GM23248 (cell line): Measurements from ENCODE around the gene ATG9A.

Source experiments
- EZH2 ChIP-seq: fragments of 200-600 bp; sonication (generic); IDR thresholded peaks from 2 replicates; pipeline ENCODE4 v1.6.1; 2018; ENCODE audit warnings: antibody characterized with exemption, mild to moderate bottlenecking; ENCODE audit not compliant: insufficient read depth, poor library complexity, severe bottlenecking
- EZH2phosphoT487 ChIP-seq: fragments of 200-600 bp; sonication (generic); IDR thresholded peaks from 2 replicates; pipeline ENCODE4 v1.6.1; 2018; ENCODE audit warnings: antibody characterized with exemption, moderate library complexity, mild to moderate bottlenecking, low read depth; ENCODE audit not compliant: insufficient read depth

- TF ChIP-seq EZH2: no peak
- no peak for TF ChIP-seq EZH2phosphoT487
Measured at GRCh38 chr2:219253753-219254589, 24.5 kb upstream of the ATG9A start, which contains the start of gene TUBA4A.
